ENCODE data around the gene RBM33.

- no peak for TF ChIP-seq EZH2 (IDR thresholded peaks at IDR 0.05; ENCODE audit: insufficient read depth, poor library complexity, severe bottlenecking)
- TF ChIP-seq EZH2phosphoT487 (IDR thresholded peaks at IDR 0.05; ENCODE audit: insufficient read depth, low read depth): 0 out of 2 replicates have a peak, but pooled peaks have one; percentile 30
Observed at GRCh38 chr7:155802291-155802690, 157.8 kb downstream of the RBM33 start.
